Measurements from ENCODE around the gene TWNK. TPM values are rescaled to one million over a fixed set of nuclear protein-coding genes. Genes with fewer than 3 reads are reported as not detected.

TWNK gene
- total and polyA plus RNA-seq, 9 of the 15 experiments (the other 6 are each of a cell fraction or from before 2014, with no cell fraction given): 11.6 to 34.7 (median 17.4) TPM

DNA sequence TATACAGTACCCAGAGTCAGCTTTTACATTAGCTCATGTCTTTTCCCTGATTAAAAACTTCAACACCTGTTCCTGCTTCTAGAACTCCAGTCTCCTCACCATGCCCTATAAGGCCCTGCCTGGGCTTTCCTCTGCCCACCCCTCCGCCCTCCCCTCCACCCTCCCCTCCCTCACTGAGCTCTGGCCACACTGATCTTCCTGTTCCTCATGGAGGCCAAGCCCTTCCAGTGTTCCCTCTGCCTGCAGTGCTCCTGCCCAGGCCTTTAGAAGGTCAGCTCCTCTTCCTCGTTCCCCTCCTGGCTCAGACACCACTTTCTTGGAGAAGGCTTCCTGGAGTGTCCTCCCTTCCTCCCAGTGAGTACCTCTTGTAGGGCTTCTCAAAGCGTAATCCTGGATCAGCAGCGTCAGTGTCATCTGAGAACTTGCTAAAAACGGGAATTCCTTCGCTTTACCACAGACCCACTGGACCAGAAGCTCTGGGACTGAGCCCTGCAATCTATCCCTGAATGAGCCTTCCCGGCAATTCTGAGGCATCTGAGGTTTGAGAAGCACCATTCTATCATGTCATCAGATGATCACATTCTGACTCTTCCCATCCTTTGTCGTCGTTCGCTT lies 39.9 kb downstream of the TWNK start:
- Histone ChIP-seq H3K4me2 (ENCODE audit: insufficient read depth, low read length) (no peak overlapping the region), H4K20me1 (replicated peaks; ENCODE audit: control insufficient read depth, insufficient read depth, low read length) (no peaks in the 10 kb centered on the region), H3K4me3 (no peak overlapping the region), H3K36me3 (ENCODE audit: control insufficient read depth, insufficient read depth, low read length) (no peaks in the 10 kb centered on the region), H2AFZ (ENCODE audit: low read depth, low read length) (no peak overlapping the region), H3K9me3 (replicated peaks; ENCODE audit: control insufficient read depth, insufficient read depth, low read depth, low read length) (no peaks in the 10 kb centered on the region), H3K27ac (ENCODE audit: extremely low read depth, low read depth, low read length) (no peak overlapping the region), H3K4me1 (replicated peaks in 1 of 2; ENCODE audit: control insufficient read depth in 2 of 2, insufficient read depth in 2 of 2, low read length in 2 of 2) (peaks cover 0 to 28% of the 10 kb centered on the region in 2 experiments; a peak in 4 of 5 replicates), H3K9me1 (ENCODE audit: control insufficient read depth, insufficient read depth, low read length) (no peaks in the 10 kb centered on the region), H3K9ac (ENCODE audit: insufficient read depth in 1 of 2, low read depth in 2 of 2, low read length in 2 of 2) (no peak overlapping the region), H3K27me3 (ENCODE audit: control insufficient read depth in 2 of 2, insufficient read depth in 2 of 2, low read length in 2 of 2) (peaks cover 2 to 4% of the 10 kb centered on the region in 2 experiments; a peak in 4 of 5 replicates), H3K79me2 (ENCODE audit: control insufficient read depth, insufficient read depth, low read length) (no peaks in the 10 kb centered on the region)
- ChIA-PET POLR2A (interaction anchor here (0.6 to 1.2 kb wide), 3 partner anchors 11 to 16 kb away, joined by 3 to 4 read pairs (median 4); no protein-coding TSS in a partner anchor), CTCF (ENCODE audit: low intra/inter-chr PET ratio) (no interaction called here)
- ATAC-seq (no peak), FAIRE-seq (no peak), DNase-seq (ENCODE audit: extremely low read depth in 1 of 4, low spot score in 3 of 4) (no peak)
- WGBS (ENCODE audit: insufficient coverage, low coverage, missing lambda C conversion rate): 15% methylated on average over 6 of the region's 10 CpGs
- intact Hi-C loops (cut with micrococcal nuclease): no loop called here
- BruUV-seq (replicated peaks): no TSS peak
- in situ Hi-C loops (cut with MboI): no loop called here
- no peak for TF ChIP-seq BHLHE40 (IDR thresholded peaks at IDR 0.05; ENCODE audit: low read length)
- TF ChIP-seq L3MBTL2 (IDR thresholded peaks at IDR 0.05): no peak
- TF ChIP-seq HEY1 (CRISPR knock-in tag; IDR thresholded peaks at IDR 0.05; ENCODE audit: borderline replicate concordance): no peak
- no peak for TF ChIP-seq PHF8 (IDR thresholded peaks at IDR 0.05; ENCODE audit: borderline replicate concordance, low read length)
- no peak for TF ChIP-seq HDAC2 (IDR thresholded peaks at IDR 0.05)
- TF ChIP-seq, protein P1, sequence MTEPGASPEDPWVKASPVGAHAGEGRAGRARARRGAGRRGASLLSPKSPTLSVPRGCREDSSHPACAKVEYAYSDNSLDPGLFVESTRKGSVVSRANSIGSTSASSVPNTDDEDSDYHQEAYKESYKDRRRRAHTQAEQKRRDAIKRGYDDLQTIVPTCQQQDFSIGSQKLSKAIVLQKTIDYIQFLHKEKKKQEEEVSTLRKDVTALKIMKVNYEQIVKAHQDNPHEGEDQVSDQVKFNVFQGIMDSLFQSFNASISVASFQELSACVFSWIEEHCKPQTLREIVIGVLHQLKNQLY (CRISPR knock-in tag; conservative IDR thresholded peaks at IDR 0.05): no peak
- TF ChIP-seq TBL1XR1 (IDR thresholded peaks at IDR 0.05; ENCODE audit: low read length in 2 of 2): no peak
- TF ChIP-seq, protein P2, sequence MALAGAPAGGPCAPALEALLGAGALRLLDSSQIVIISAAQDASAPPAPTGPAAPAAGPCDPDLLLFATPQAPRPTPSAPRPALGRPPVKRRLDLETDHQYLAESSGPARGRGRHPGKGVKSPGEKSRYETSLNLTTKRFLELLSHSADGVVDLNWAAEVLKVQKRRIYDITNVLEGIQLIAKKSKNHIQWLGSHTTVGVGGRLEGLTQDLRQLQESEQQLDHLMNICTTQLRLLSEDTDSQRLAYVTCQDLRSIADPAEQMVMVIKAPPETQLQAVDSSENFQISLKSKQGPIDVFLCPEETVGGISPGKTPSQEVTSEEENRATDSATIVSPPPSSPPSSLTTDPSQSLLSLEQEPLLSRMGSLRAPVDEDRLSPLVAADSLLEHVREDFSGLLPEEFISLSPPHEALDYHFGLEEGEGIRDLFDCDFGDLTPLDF (CRISPR knock-in tag; IDR thresholded peaks at IDR 0.05): no peak
- TF ChIP-seq SREBF1 (IDR thresholded peaks at IDR 0.05; ENCODE audit: borderline replicate concordance, low read depth, low read length): no peak
- TF ChIP-seq, protein P3, sequence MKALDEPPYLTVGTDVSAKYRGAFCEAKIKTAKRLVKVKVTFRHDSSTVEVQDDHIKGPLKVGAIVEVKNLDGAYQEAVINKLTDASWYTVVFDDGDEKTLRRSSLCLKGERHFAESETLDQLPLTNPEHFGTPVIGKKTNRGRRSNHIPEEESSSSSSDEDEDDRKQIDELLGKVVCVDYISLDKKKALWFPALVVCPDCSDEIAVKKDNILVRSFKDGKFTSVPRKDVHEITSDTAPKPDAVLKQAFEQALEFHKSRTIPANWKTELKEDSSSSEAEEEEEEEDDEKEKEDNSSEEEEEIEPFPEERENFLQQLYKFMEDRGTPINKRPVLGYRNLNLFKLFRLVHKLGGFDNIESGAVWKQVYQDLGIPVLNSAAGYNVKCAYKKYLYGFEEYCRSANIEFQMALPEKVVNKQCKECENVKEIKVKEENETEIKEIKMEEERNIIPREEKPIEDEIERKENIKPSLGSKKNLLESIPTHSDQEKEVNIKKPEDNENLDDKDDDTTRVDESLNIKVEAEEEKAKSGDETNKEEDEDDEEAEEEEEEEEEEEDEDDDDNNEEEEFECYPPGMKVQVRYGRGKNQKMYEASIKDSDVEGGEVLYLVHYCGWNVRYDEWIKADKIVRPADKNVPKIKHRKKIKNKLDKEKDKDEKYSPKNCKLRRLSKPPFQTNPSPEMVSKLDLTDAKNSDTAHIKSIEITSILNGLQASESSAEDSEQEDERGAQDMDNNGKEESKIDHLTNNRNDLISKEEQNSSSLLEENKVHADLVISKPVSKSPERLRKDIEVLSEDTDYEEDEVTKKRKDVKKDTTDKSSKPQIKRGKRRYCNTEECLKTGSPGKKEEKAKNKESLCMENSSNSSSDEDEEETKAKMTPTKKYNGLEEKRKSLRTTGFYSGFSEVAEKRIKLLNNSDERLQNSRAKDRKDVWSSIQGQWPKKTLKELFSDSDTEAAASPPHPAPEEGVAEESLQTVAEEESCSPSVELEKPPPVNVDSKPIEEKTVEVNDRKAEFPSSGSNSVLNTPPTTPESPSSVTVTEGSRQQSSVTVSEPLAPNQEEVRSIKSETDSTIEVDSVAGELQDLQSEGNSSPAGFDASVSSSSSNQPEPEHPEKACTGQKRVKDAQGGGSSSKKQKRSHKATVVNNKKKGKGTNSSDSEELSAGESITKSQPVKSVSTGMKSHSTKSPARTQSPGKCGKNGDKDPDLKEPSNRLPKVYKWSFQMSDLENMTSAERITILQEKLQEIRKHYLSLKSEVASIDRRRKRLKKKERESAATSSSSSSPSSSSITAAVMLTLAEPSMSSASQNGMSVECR (CRISPR knock-in tag; IDR thresholded peaks at IDR 0.05): no peak
- TF ChIP-seq, protein P4, sequence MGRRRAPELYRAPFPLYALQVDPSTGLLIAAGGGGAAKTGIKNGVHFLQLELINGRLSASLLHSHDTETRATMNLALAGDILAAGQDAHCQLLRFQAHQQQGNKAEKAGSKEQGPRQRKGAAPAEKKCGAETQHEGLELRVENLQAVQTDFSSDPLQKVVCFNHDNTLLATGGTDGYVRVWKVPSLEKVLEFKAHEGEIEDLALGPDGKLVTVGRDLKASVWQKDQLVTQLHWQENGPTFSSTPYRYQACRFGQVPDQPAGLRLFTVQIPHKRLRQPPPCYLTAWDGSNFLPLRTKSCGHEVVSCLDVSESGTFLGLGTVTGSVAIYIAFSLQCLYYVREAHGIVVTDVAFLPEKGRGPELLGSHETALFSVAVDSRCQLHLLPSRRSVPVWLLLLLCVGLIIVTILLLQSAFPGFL (CRISPR knock-in tag; IDR thresholded peaks at IDR 0.05): no peak
- no peak for TF ChIP-seq RBM25 (IDR thresholded peaks at IDR 0.05; ENCODE audit: low read depth, low read length, severe bottlenecking)
- no peak for TF ChIP-seq TAF15 (IDR thresholded peaks at IDR 0.05; ENCODE audit: low read depth, low read length)
- no peak for TF ChIP-seq KDM1A (IDR thresholded peaks at IDR 0.05)
- TF ChIP-seq CREB1 (IDR thresholded peaks at IDR 0.05): no peak
- no peak for TF ChIP-seq CREB1 (CRISPR knock-in tag; IDR thresholded peaks at IDR 0.05)

All from K562 (cell line).